Tibial artery (tissue), 4 donors: ENCODE measurements around the gene MTHFD2L.

Source experiments
- DNase-seq, 2 donors: peaks; one replicate each; pipeline ENCODE4 v3.0.0-alpha.2; 2019
- H3K27ac ChIP-seq, 2 donors: fragments of 200-600 bp; sonication (generic) in 1 of 2; 1 replicate in 1 of 2; 2 replicates in 1 of 2; pipeline ENCODE4 v1.5.1; 2018 to 2019; ENCODE audit warnings: mild to moderate bottlenecking in 1 of 2
- H3K27me3 ChIP-seq, 2 donors: fragments of 200-600 bp; sonication (generic) in 1 of 2; one replicate each; pipeline versions ENCODE4 v1.5.1 to v1.6.0; 2016 to 2019
- H3K36me3 ChIP-seq, 3 donors: fragments of 200-600 bp; sonication (generic) in 2 of 3; one replicate each; pipeline ENCODE4 v1.5.1; 2016 to 2019; ENCODE audit warnings: mild to moderate bottlenecking in 2 of 3
- H3K4me1 ChIP-seq, 4 donors: fragments of 200-600 bp; sonication (generic) in 2 of 4; 1 replicate in 3 of 4; 2 replicates in 1 of 4; pipeline ENCODE4 v1.5.1; 2016 to 2019
- H3K4me3 ChIP-seq, 2 donors: fragments of 200-600 bp; sonication (generic) in 1 of 2; 1 replicate in 1 of 2; 2 replicates in 1 of 2; pipeline ENCODE4 v1.5.1; 2018 to 2019; ENCODE audit warnings: mild to moderate bottlenecking in 2 of 2
- H3K9me3 ChIP-seq, 3 donors: fragments of 200-600 bp; sonication (generic) in 1 of 3; one replicate each; pipeline ENCODE4 v1.5.1; 2016 to 2019
- intact Hi-C: fragments of 100-400 bp; cut with DNase I; formaldehyde crosslinking; loops from one replicate; pipeline ENCODE4 v1.15.0; 2023; ENCODE audit warnings: low total_unique reads
- TF ChIP-seq, protein P1 (sequence below), 2 experiments: fragments of 200-600 bp in 1 of 2; fragments of 450-650 bp in 1 of 2; IDR thresholded peaks; one replicate each; pipeline ENCODE4 v1.5.1; 2017 to 2019; ENCODE audit warnings: antibody characterized with exemption in 2 of 2, mild to moderate bottlenecking in 1 of 2, moderate library complexity in 1 of 2

MTHFD2L gene

DNA sequence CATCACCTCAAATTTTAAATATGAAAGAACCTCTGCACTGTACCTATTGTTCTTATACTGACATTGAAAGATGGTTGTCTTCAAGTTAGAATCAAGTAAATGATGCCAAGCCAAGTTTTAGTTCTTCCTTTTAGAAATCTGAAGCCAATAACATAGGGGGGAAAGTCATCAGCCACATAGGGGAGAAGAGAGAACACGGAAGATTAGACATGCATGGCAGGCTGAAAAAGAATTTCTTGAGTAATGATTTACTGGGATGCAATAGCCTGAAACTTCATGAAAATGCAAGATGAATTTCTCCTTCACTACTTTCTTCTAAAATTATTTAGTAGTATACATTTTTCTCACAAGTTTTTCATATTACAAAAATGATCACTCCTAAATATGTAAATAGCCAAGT is 136.8 kb downstream of the MTHFD2L start:
- intact Hi-C loops, result no loop called here

DNA sequence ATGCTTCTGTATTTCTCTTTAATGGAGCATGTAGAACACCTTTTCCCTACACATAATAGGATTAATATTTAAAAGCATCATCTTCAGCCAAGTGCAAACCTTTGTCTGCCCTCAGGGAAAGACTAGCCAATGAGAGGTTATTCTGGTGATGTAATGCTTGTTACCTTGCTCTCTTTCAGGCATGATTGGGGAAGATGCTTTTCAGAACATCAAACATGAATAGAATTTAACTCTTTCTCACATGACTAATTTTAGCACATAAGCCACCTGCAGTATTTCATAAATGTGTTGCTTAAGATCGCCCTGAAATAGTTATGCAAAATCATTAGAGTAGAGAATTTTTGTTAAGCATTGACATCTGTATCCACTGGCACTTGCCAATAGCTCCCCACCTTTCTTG is 139.6 kb downstream of the MTHFD2L start:
- intact Hi-C loops, result no loop called here
- no peaks in the 10 kb centered on the region for H3K9me3 ChIP-seq
- TF ChIP-seq, protein P1, sequence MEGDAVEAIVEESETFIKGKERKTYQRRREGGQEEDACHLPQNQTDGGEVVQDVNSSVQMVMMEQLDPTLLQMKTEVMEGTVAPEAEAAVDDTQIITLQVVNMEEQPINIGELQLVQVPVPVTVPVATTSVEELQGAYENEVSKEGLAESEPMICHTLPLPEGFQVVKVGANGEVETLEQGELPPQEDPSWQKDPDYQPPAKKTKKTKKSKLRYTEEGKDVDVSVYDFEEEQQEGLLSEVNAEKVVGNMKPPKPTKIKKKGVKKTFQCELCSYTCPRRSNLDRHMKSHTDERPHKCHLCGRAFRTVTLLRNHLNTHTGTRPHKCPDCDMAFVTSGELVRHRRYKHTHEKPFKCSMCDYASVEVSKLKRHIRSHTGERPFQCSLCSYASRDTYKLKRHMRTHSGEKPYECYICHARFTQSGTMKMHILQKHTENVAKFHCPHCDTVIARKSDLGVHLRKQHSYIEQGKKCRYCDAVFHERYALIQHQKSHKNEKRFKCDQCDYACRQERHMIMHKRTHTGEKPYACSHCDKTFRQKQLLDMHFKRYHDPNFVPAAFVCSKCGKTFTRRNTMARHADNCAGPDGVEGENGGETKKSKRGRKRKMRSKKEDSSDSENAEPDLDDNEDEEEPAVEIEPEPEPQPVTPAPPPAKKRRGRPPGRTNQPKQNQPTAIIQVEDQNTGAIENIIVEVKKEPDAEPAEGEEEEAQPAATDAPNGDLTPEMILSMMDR (IDR thresholded peaks at IDR 0.05), result no peak

More for the DNA sequence above, 136.8 kb downstream of the MTHFD2L start:
- Histone ChIP-seq H3K36me3 (no peaks in the 10 kb centered on the region), H3K27ac (no peak overlapping the region), H3K9me3 (no peaks in the 10 kb centered on the region), H3K27me3 (no peaks in the 10 kb centered on the region), H3K4me1 (no peaks in the 10 kb centered on the region), H3K4me3 (no peak overlapping the region)
- TF ChIP-seq, protein P1 (IDR thresholded peaks at IDR 0.05), result no peak
- no peak for DNase-seq

DNA sequence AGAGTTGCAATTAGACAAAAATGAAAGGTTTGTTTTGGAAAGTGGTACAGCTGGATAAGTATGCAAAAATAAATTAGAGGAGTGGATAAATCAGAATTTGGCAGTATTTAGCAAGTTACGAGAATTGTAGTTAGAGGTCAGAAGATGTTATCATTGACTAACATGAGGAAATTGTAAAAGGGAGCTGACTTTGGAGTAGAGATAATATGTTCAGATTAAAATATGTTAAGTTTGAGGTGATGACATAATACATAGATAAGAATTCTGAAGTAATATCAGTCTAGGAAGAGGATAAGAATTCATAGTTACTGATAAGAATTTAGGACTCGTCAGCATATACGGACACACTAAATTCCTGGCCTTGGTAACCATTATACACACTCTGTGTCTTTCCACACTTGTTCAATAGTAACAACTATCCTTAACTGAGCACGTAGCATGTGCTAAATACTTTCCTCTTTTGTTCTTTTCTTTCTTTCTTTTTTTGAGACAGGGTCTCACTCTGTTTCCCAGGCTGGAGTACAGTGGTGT is 146.2 kb downstream of the MTHFD2L start:
- intact Hi-C loops, result no loop called here
- TF ChIP-seq, protein P1 (IDR thresholded peaks at IDR 0.05), result no peak
- H3K4me3 ChIP-seq, result no peak overlapping the region
- H3K27me3 ChIP-seq, result no peaks in the 10 kb centered on the region
- H3K4me1 ChIP-seq, result no peaks in the 10 kb centered on the region
- H3K27ac ChIP-seq, result no peak overlapping the region
- no peaks in the 10 kb centered on the region for H3K36me3 ChIP-seq
- H3K9me3 ChIP-seq, result no peaks in the 10 kb centered on the region
- DNase-seq, result no peak

More for the DNA sequence above, 139.6 kb downstream of the MTHFD2L start:
- Histone ChIP-seq H3K27me3 (no peaks in the 10 kb centered on the region), H3K4me3 (no peak overlapping the region), H3K4me1 (no peaks in the 10 kb centered on the region), H3K36me3 (no peaks in the 10 kb centered on the region), H3K27ac (no peak overlapping the region)
- DNase-seq, result no peak

DNA sequence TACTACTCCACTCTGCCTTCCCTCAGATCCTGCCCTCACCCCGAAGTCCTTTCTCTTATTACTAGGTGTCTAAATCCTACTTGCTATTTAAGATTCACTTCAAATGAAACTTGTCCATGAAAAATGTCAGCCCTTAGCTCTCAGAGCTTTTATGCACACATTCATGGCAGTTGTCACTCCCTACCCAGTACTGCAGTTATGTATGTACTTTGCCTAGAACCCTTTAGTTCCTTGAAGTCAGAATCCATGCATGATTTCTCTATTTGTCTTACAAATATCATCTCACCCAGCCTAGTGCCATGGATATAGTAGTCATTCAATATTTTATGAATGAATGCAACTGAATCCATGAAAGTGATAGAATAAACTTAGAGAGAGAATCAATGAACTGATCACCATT is 147.1 kb downstream of the MTHFD2L start:
- intact Hi-C loops, result no loop called here
- H3K27ac ChIP-seq, result no peak overlapping the region
- DNase-seq, result no peak
- H3K4me1 ChIP-seq, result no peaks in the 10 kb centered on the region
- H3K27me3 ChIP-seq, result no peaks in the 10 kb centered on the region
- TF ChIP-seq, protein P1 (IDR thresholded peaks at IDR 0.05), result no peak
- H3K9me3 ChIP-seq, result no peaks in the 10 kb centered on the region
- H3K36me3 ChIP-seq, result no peaks in the 10 kb centered on the region
- no peak overlapping the region for H3K4me3 ChIP-seq

DNA sequence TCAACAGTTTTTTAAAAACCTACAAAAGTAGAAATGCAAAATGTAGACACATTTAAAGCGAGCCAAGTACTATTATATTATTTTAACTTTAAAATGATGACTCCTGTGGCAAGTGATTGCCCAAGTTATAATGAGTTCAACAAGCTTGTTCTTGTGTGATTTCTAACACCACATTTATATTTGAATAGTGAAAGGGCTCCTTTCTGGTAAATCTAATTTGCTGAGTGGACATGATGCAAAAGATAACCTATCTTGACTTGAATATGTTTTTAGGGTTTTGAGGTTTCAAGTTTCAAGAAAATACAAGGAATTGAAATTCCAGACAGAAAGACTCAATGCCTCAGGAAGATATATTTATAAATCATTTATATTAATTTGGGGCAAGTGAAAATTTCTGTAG is 149.3 kb downstream of the MTHFD2L start:
- Histone ChIP-seq H3K9me3 (no peaks in the 10 kb centered on the region), H3K4me1 (no peaks in the 10 kb centered on the region), H3K36me3 (no peaks in the 10 kb centered on the region), H3K27ac (no peak overlapping the region), H3K27me3 (no peaks in the 10 kb centered on the region), H3K4me3 (no peak overlapping the region)
- TF ChIP-seq, protein P1 (IDR thresholded peaks at IDR 0.05), result no peak
- no peak for DNase-seq
- intact Hi-C loops, result no loop called here

DNA sequence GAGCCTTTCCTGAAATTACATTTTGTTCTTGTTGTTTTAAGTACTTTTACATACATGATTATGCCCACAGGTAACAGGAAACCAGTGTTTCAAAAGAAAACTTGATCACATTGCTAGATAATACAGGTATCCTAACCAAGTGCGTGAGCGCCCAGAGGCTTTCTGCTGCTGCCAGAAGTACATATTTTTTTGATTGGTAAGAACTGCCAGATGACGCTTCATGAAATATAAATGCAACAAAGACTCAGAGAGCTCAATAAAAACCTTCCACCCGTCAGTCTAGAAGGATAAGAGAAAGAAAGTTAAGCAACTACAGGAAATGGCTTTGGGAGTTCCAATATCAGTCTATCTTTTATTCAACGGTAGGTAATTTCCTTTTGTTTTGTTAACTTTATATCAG is 150.3 kb downstream of the MTHFD2L start, which contains the start of gene EPGN:
EPGN (plus strand) TSS at position 256 of the 400 bp plus-strand sequence; CDS start at position 320, 64 bp downstream.
- no peak for DNase-seq
- TF ChIP-seq, protein P1 (IDR thresholded peaks at IDR 0.05), result no peak
- Histone ChIP-seq H3K27ac (no peak within 1 kb of the TSS), H3K4me3 (no peak within 1 kb of the TSS), H3K27me3 (no peaks in the 10 kb centered on the region), H3K36me3 (no peaks in the 10 kb centered on the region), H3K4me1 (no peaks in the 10 kb centered on the region), H3K9me3 (no peaks in the 10 kb centered on the region)
- intact Hi-C loops, result no loop called here
